ENCODE data around the gene NCK2. TPM values are rescaled to one million over a fixed set of nuclear protein-coding genes. Genes with fewer than 3 reads are reported as not detected.

Gene NCK2
- total and polyA plus RNA-seq, 7 donors: 36.4 to 59.9 (median 52.0) TPM

GRCh38 chr2:105785095-105785847 lies 40.6 kb downstream of the NCK2 start:
- Histone ChIP-seq H3K4me3 (no peak overlapping the region), H3K27me3 (no peaks in the 10 kb centered on the region), H3K4me1 (peaks cover 0 to 38% (median 11%) of the 10 kb centered on the region in 4 donors), H3K36me3 (no peaks in the 10 kb centered on the region), H3K27ac (no peak overlapping the region), H3K9me3 (no peaks in the 10 kb centered on the region)
- no peak for DNase-seq
- no peak for TF ChIP-seq EP300 (IDR thresholded peaks at IDR 0.05)
- TF ChIP-seq CTCF (IDR thresholded peaks at IDR 0.05): no peak
- no peak for TF ChIP-seq POLR2AphosphoS5 (IDR thresholded peaks at IDR 0.05)
- no peak for TF ChIP-seq POLR2A (IDR thresholded peaks at IDR 0.05)
- 94 to 95% methylated on average over 17 of the region's 17 CpGs for WGBS, 2 donors
- intact Hi-C loops (cut with DNase I): no loop called here

DNA sequence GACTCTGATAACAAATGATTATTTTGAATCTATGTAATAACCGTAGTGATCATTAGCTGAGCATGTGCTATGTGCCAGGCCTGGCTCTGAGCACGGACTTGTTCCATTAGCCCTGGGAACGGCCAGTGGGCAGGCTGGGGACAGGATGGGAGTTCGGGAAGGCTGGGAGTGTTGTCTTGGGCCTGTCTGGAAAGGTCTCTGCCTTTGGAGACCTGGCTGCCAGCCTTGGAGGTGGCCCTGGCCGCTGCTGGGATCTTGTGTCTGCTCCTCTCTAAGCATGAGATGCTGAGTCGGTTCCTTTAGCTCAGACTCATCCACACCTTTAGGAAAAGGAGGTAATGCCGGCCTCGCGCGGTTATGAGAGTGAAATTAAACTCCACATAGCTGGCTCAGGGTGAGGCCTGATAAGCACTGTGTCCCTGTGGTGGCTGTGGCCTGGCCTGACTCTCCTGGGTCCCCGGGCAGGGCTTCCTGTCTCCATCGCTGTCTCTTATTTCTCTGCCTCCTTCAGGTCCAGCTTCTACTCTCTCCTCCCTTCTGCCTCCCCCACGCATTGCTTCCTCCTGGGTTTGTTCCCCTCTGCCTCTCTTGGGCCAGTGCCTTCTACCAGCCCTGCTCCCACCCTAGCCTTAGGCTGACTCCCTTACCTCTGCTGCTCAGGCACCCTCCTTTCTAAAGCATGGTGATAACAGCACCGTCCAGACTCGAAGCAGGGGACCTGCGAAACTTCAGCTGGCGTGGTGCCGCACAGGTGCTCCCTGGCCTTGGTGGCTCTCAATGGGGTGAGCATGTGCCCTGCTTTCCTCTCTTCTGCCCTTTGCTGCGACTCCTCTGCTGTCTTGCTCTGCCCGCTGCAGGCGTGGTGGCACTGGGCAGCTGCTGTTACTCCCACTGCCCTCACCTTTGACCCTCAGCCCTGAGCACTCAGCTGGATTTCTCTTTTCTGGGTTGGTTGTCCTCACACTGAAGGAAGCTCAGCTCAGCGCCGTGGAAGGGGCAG lies 41.8 kb downstream of the NCK2 start:
- H3K27ac ChIP-seq: no peak overlapping the region
- intact Hi-C loops (cut with DNase I): no loop called here

DNA sequence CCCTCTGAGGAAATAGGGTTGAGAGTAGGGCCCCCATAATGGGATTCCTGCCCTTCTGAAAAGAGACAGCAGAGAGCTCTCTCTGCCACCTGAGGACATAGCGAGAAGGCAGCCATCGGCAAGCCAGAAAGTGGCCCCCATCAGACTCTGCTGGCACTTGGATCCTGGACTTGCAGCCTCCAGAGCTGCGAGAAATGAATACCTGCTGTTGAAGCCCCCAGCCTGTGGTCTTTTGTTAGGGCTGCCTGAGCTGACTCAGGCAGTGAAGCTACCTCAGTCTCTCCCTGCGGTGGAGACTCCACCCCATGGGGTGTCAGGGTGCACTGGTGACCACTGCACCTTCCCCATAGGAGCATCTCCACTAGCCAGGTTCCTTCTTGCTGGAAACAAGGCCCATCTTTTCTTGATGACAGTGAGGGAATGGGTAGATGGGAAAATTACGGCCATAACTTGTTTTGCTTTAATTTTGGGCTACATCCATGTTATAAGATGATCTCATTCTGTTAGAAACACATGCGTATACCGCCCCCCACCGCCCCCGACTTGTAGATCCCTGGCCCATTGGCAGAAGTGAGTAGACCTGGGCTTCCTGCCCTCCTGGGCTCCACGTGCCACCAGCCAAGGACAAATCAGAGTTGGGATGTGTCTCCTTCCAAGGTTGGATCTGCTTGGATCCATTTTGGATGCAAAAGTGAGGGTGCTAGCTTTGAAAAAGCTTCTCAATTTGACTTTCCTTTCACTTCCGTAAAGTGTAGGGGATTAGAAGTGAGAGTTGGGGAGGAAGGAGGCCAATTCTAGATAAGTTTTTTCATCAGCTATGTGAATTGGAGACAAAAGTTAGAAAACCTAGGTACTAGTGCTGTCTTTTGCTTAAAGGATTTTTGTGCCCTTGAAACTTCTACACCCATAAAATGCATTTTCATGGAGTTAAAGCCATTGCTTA lies 42.9 kb downstream of the NCK2 start:
- Histone ChIP-seq H3K27me3 (no peaks in the 10 kb centered on the region), H3K36me3 (no peaks in the 10 kb centered on the region), H3K4me1 (peaks cover 0 to 35% (median 21%) of the 10 kb centered on the region in 4 donors), H3K27ac (no peak overlapping the region), H3K9me3 (no peaks in the 10 kb centered on the region), H3K4me3 (no peak overlapping the region)
- 93 to 95% methylated on average over 11 of the region's 11 CpGs for WGBS, 2 donors
- TF ChIP-seq POLR2AphosphoS5 (IDR thresholded peaks at IDR 0.05) (no peak), POLR2A (IDR thresholded peaks at IDR 0.05) (no peak), EP300 (IDR thresholded peaks at IDR 0.05) (no peak), CTCF (IDR thresholded peaks at IDR 0.05) (no peak)
- intact Hi-C loops (cut with DNase I): no loop called here
- DNase-seq: no peak

More for the DNA sequence above, 41.8 kb downstream of the NCK2 start:
- TF ChIP-seq CTCF (IDR thresholded peaks at IDR 0.05) (no peak), POLR2AphosphoS5 (IDR thresholded peaks at IDR 0.05) (no peak), POLR2A (IDR thresholded peaks at IDR 0.05) (no peak), EP300 (IDR thresholded peaks at IDR 0.05) (no peak)
- H3K4me3 ChIP-seq: no peak overlapping the region
- no peaks in the 10 kb centered on the region for H3K36me3 ChIP-seq
- 74 to 85% methylated on average over 23 of the region's 23 CpGs for WGBS, 2 donors
- no peaks in the 10 kb centered on the region for H3K27me3 ChIP-seq
- no peak for DNase-seq
- H3K4me1 ChIP-seq: peaks cover 0 to 36% (median 21%) of the 10 kb centered on the region in 4 donors
- H3K9me3 ChIP-seq: no peaks in the 10 kb centered on the region

DNA sequence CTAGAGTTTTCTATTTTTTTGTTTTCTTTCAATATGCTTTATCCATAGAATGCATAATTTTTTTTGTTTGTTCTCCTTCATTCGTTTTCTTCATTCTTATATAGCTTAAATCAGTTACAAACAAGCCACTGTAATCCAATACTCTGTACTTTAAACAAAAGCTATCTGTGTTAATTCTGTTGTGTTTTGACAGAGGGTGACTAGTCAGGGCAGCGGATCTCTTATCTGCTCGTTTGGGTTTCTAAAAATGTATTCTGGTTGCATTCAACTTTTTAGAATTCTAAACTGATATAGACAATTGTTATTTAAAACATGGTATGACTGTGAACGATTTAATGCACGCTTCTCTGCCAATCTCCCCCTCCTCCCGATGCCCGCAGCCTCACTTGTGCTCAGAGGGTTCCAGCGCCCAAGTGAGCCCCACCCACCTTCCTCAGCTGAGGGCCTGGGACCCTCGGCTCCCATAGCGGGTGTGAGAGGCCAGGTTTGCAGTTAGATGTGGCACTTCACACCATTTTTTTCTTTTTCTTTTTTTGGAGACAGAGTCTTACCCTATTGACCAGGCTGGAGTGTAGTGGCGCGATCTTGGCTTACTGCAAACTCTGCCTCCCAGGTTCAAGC lies 44.1 kb downstream of the NCK2 start:
- no peaks in the 10 kb centered on the region for H3K36me3 ChIP-seq
- 88 to 89% methylated on average over 12 of the region's 12 CpGs for WGBS, 2 donors
- H3K27ac ChIP-seq: no peak overlapping the region
- intact Hi-C loops (cut with DNase I): no loop called here
- H3K4me1 ChIP-seq: peaks cover 0 to 35% (median 21%) of the 10 kb centered on the region in 4 donors
- H3K4me3 ChIP-seq: no peak overlapping the region
- no peak for DNase-seq
- no peaks in the 10 kb centered on the region for H3K9me3 ChIP-seq
- no peaks in the 10 kb centered on the region for H3K27me3 ChIP-seq
- TF ChIP-seq EP300 (IDR thresholded peaks at IDR 0.05): no peak
- TF ChIP-seq POLR2AphosphoS5 (IDR thresholded peaks at IDR 0.05): no peak
- TF ChIP-seq CTCF (IDR thresholded peaks at IDR 0.05): no peak
- TF ChIP-seq POLR2A (IDR thresholded peaks at IDR 0.05): no peak

Data from sigmoid colon (tissue), 7 donors.